CD4-positive, alpha-beta T cell treated with Interleukin-4 for 1 hour (primary cell): ENCODE data around the gene POFUT2.

Source experiments
- DNase-seq, 2 donors: peaks; one replicate each; pipeline ENCODE4 v3.0.0-alpha.2; 2020 to 2022

The POFUT2 gene

GRCh38 chr21:45220714-45221490 lies 66.8 kb downstream of the POFUT2 start:
- no peak for DNase-seq

- no peak for DNase-seq
These were observed 67.6 kb downstream of the POFUT2 start for GRCh38 chr21:45220071-45220481.

GRCh38 chr21:45219517-45219916 lies 68.2 kb downstream of the POFUT2 start:
- DNase-seq, result no peak

GRCh38 chr21:45217010-45217409 lies 70.7 kb downstream of the POFUT2 start:
- DNase-seq, result no peak

- no peak for DNase-seq
These were observed 72.5 kb downstream of the POFUT2 start for GRCh38 chr21:45215213-45215612.
